DMS53 treated with DMSO at 0.1 percent for 48 hours (cell line): Measurements from ENCODE around the gene NWD2.
A peak's percentile ranks its signal among the peaks of the same experiment; 100 is the strongest.
"Not testable (repeated sequence)": the region's sequence is repeated elsewhere in the genome, so short reads cannot be mapped to it uniquely, and the experiment has no call there.

Source experiments
- DNase-seq: peaks from one replicate; lab custom pipeline; 2025; ENCODE audit not compliant: unreplicated experiment; lab: John Stamatoyannopoulos, UW

Gene NWD2

DNA sequence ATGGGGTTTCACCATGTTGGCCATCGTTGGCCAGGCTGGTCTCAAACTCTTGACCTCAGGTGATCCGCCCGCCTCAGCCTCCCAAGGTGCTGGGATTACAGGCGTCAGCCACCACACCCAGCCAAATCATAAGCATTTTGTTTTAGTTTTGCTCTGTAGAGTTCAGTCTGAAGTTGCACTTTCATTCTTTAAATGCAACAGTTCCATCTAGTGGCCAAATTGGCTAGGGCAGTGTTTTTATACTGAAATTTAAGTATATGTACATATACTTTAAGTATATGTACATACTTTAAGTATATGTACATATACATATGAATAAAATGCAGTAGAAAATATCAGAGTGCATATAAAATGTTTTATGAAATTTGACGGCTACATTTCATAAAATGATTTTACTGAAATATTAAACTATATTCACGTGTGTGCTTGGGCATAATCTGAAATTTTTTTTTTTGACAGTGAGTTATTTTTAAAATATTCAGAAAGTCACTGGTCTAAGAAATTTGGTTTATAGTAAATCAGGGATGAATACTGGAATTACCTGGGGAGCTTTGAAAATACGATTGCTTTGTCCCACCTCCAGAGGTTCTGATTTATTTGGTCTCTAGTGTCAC, 145.5 kb downstream of the NWD2 start:
- peak; percentile 80 for DNase-seq

DNA sequence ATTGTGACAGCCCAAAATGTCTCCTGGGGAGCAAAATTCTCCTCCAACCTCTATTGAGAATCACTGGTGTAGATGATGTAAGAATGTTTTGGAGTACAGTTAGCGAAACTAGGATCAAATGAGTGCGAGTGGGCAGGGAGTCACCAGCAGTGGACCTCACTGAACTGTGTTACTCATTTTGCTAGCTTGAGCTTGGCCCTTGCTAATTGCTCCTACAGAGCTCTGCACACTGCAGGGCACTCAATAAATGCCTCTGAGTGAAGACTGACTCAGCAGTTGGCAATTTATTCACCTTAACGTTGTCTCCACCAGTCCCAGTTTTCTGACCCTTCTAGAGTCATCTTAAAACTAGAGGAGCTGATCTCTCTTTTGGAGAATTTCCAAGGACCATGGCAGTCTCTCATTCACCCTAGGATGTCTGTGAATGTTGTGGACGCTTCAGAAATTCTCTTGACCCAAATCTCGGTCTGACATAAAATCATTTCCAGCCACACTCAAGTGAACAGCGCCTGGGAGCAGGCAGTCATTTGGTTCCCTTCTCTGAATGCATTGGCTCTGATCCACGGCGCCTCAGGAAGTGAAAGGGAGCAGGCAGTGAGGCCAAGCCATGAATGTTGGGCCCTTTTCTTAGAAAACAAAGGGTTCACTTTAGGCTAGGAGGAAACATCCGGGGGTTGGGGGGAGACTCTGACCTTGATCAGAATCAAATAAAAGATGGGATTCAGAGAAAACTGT, 148.1 kb downstream of the NWD2 start:
- no peak for DNase-seq

DNA sequence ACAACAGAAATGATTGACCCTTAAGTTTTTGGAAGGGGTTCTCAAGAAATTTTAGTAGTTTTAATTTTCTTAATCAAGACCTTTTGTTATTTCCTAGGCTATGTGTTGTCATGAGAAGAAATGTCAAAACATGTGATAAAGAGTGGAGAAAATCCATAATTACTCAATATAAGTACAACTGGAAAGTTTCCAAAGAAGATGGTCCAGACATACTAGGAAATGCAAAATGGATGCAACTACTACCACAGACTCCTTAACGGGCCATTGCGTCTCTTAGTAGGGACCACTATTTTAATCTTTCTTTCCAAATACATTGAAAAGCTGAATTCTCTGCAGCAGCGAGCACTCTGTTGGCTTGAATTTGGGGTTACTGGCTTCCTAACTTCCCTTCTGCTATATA, 148.8 kb downstream of the NWD2 start:
- DNase-seq = no peak

DNA sequence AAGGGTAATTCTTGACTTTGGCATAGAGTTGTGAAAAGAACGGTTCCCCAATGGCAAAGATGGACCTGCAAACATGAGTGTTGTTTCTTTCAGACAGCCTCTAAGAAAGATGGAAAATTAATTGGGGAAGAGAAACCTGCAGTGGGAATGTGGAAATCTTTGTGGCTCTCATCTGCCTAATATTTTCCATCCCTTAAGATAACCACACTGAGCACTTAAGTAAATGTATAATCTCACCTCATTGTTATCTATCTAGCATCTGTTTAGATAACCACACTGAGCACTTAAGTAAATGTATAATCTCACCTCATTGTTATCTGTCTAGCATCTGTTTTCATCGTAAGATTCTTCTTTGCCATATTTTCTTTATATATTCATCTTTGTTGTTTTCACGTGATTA, 149.3 kb downstream of the NWD2 start:
- DNase-seq = no peak

DNA sequence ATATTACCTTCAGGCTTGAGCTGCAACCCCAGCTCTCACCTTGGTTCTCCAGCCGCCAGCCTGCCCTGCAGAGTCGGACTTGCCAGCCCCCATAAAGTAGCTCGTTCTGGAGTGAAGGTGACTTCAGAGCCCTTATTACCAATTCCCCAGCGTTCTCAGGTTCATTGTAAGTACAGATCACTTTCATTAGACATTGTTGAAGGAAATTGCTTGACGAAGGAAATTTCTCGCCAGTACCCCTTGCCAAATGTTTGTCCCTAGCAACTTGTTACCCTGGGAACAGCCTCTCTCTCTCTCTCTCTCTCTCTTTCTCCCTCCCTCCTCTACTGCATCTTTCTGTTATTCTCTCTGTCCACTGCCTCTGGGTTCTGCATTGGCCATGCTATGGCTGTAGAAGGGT, 153.0 kb downstream of the NWD2 start:
- no peak for DNase-seq

DNA sequence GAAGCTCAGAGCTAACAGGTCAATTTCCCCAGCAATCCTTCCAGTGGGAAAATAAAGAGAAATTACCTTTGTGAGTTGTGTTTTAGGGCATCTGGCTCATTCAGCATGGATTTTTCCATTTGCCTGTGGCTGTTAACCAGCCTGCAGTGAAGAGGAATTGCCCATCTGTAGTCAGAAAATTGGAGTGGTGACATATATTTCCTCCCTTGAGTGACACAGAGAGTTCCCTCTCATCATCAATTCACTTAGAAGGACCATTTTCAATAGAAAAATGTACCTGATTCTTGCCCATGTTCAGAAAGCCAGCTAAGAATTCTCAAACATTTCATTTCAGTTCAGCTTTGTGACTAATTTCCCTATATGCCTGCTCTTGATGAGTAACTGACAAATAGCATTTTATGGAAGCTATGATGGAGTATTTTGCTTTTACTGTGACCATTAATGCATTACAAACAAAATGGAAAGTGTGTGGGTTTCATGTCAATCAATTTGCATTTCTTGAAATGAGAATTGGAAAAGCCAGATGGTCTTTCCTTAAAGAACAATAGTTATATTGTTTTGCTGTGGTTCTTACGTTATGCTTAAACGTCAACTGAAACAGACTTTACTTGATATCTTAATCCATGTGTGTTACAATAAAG, 155.8 kb downstream of the NWD2 start:
- no peak for DNase-seq

DNA sequence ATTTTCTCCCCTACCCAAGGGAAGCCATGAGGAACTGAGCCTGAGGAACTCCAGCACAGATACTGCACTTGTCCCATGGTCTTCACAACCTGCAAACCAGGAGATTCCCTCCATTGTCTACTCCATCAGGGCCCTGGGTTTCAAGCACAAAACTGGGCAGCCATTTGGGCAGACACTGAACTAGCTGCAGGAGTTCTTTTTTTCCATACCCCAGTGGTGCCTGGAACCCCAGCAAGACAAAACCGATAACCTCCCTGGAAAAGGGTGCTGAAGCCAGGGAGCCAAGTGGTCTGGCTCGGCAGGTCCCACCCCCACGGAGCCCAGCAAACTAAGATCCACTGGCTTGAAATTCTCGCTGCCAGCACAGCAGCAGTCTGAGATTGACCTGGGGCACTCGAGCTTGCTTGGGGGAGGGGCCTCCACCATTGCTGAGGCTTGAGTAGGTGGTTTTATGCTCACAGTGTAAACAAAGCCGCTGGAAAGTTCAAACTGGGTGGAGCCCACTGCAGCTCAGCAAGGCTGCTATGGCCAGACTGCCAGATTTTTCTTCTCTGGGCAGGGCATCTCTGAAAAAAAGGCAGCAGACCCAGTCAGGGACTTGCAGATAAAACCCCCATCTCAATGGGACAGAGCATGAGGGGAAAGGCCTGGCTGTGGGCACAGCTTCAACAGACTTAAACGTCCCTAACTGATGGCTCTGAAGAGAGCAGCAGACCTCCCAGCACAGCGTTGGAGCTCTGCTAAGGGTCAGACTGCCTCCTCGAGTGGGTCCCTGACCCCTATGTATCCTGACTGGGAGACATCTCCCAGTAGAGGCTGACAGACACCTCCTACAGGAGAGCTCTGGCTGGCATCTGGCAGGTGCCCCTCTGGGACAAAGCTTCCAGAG, 163.6 kb downstream of the NWD2 start:
- peak; percentile 60 for DNase-seq

DNA sequence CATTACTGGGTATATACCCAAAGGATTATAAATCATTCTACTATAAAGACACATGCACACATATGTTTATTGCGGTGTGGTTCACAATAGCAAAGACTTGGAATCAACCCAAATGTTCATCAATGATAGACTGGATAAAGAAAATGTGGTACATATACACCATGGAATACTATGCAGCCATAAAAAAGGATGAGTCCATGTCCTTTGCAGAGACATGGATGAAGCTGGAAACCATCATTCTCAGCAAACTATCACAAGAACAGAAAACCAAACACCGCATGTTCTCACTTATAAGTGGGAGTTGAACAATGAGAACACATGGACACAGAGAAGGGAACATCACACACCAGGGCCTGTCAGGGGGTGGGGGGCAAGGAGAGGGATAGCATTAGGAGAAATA, 169.1 kb downstream of the NWD2 start:
- not testable (repeated sequence) for DNase-seq

DNA sequence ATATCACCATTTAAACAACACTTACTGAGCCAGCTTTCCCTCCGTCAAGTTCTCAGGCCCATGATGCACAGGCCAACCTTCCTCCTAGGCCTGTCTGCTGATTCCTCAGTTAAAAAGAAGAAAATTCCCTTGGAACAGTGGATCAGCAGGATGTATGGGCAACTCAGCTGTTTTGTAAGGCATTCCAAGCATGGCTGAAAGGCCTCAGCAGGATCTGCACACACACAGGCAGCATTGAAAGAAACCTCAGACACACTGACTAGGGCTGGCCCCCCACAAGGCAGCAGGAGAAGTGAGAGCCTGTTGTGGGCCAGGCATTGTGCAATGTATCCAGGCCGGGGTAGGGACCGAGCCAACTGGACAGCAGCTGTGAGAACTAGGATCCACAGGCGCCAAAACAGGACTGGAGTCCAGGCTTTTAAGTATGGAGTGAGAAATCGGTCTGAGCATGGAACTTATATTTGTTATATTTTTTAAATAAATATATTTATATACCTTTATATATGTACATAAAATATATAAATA, 171.4 kb downstream of the NWD2 start:
- no peak for DNase-seq

DNA sequence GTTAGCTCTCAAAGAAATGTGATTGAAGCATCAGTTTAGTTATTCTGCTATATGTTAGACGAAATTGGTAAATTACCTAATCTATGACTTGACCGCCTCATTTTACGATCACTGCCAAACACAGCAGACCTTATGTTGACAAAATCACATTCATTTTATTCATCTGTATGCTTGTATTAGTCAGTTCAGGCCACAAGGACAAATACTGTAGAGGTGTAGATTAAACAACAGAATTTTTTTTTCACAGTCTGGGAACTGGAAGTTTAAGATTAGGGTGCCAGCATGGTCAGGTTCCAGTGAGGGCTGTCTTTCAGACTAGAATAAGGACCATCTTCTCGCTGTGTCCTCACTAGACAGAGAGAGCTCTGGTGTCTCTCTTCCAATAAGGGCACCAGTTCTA, 177.1 kb downstream of the NWD2 start:
- no peak for DNase-seq

DNA sequence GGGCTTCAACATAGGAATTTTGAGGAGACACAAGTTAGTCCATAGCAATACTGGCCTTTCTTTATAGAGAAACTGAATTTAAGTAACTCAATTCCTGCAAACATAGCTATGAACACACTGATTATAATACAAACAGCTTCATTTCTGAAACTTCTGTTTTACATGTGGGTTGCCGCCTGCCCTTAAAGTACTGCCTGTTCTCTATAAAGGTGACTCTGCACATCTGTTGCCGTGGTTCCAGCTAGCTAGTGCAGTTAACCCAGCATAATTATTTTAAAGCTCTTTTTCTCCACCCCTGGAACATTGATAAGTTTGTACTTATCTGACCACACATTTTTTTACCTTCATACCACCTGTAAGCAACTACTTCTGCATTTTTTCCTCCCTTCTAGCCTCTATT, 177.6 kb downstream of the NWD2 start:
- no peak for DNase-seq

DNA sequence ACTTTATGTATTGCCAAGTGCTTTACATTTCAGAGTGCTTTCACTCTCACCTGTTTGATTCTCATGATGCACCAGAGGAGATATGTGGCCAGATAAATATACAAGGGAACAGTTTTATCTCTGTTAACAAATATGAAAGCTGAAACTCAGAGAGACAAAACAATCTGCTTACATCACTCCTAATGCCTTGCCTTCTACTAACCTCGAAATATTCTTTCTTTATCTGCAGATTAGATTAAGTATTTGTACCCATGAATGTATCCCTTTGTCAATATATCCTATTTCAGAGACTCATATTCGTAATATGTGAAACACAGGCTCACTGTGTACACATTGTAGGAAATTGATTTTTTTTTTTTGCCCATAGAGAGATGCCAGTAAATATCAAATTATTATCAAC, 178.1 kb downstream of the NWD2 start:
- DNase-seq = peak; percentile 95

DNA sequence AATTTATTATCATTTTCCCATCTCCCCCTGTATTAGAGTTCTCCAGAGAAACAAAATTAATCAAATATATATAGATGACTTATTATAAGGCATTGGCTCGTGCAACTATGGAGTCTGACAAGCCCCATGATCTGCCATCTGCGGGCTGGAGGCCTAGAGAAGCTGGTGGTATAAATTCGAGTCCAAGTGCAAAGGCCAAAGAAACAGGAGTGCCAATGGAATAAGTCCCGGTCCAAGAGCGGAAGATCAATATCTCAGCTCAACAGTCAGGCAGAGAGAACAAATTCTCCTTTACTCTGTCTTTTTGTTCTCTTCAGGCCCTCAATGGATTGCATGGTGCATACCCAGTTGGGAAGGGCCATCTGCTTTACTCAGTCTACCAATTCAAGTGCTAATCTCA, 178.8 kb downstream of the NWD2 start:
- DNase-seq = no peak

DNA sequence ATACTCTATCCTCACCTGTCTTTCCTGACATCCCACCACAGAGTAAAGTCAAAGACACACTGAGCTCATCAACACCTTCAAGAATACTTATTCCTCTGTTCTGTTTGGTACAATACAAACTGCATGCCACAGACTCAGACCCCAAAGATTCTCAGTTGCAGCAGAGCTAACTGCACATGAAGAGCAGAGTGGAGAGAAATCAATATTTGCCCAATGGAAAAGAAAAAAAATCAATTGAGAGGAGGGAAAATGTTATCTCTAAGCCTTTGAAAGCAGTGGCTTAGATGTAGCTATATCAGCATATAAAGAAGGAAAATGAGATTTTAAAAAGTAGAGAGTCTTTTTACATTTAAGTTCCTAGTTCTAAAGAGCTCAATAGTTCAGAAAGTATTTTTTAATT, 180.2 kb downstream of the NWD2 start:
- no peak for DNase-seq

DNA sequence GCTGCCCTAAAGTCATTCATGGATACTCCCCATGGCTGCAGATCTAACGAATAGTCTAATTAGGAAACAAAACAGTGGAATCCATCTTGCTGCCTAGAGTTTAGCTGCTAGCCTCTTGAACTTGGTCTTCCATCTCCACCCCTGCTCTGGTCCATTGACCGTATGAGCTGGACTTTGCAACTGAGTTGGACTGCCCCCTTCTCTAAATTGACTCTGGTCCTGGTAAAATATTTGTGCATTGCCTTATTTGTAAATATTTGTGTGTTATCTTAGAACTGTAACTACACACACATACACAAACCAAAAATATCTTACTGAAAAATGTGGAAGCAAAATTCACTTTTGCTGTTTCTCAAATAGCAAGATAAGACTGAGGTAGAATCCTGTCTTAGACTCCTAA, 181.3 kb downstream of the NWD2 start:
- DNase-seq = no peak

DNA sequence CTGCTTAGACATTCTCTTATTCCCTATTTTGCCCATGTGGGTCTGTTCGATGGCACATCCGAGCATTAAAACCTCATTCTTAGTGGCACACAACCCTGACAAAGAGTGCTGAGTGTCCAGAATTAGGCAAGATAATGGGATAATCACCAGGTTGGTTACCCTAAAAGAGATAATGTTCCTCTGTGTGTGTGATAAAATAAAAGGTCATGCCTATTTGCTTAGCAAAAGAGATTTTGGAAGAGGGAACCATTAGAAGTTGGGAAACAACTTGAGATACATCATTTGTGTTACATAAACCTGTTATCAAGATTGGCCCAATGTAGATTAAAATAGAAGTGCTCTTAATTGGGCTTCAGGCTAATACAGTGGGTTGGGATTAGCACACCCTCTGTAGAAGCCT, 182.7 kb downstream of the NWD2 start:
- no peak for DNase-seq

DNA sequence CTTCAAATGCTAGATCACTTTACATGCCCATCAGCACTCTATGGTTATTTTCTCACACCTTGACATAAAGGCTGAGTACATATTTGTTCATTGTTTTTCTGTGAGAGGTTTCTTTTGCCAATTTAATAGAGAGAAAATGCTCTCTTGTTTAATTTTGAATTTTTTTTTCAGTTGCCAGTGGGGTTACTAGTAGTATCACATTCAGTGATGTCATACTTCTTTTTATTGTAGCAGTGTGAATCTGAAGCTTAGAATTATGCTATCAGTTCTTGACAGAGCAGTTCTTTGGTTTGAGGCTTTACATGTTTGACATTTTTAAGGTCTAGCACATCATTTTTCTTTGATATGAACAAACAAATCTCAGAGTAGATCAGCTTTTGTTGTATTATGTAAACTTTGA, 185.4 kb downstream of the NWD2 start:
- DNase-seq = no peak

DNA sequence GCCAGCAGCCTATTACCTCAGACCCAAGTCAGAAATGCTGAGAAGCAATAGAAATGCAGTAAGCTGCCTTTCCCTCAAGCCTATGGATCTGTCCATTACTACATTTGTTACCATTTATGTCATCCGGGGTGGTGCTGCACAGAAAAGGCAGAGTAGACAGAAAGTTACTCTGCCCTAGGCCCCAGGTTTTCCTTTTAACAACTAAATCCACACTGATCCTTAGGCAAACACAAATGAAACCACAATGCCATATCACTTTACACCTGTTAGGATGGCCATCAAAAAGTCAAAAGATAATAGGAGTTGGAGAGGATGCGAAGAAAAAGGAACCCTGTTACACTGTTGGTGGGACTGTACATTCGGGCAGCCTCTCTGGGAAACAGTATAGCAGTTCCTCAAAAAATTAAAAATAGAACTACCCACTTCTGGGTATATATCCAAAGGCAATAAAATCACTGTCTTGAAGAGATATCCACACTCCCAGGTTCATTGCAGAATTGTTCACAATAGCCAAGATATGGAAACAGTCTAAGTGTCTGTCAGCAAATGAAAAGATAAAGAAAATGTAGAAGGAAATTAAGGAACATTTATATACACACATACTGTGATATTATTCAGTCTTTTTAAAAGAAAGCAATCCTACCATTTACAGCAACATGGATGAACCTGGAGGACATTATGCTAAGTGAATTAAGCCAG, 186.3 kb downstream of the NWD2 start:
- peak; percentile 98 for DNase-seq

DNA sequence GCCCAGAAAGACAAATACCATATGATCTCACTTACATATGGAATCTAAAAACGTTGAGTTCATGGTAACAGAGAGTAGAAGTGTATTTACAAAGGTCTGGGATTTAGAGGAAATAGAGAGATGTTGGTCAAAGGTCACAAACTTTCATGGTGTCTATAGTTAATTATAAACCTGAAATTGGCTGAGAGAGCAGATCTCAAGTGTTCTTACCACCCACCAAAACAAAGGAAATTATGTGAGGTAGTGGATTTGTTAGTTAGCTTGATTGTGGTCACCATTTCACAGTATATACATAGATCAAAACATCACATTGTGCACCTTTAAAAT, 186.8 kb downstream of the NWD2 start:
- DNase-seq = peak; percentile 98

DNA sequence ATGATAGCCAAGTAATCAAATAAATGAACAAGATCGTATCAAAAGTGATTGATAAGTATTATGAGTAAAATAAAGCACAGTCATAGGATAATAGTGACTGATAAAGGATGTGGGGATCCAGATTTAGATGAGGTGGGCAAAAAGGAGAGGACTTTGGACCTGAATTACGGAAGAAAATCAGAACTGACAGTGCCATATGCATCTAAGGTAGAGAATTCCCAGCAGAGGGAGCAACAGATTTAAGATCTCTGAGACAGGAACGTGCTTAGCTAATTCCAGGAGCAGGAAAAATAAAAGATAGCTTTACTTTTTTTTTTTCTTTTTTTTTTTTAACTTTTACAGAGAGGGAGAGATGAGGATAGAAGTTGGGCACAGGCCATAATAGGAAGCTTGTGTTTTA, 189.9 kb downstream of the NWD2 start:
- DNase-seq = peak; percentile 21

DNA sequence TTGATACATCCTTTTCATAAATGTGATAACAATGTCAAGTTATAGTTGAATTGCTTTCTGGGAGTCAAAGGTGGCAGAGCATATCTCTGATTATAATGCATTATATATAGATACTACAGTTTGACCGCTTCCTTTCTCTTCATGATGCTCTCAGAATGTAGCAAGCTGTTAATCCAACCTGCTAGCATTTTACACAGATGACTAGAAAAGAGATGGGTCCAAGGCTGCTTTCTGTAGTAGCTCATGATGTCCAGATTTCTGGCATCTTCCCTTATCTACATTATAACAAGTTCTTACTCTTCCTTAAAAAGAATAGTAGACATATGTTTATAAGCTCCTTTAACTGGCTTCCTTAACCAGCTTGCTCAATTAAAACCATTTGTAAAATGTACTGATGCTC, 192.0 kb downstream of the NWD2 start:
- DNase-seq = no peak
